GM12878 (cell line): Measurements from ENCODE around the gene ADGRL3. TPM values are rescaled to one million over a fixed set of nuclear protein-coding genes. Genes with fewer than 3 reads are reported as not detected.

Experiments
- ATAC-seq: fragments of 200-7000 bp; cut with Tn5 transposase; 3 replicates; pipeline ENCODE4 v1.9.1; 2020; ENCODE audit warnings: mild to moderate bottlenecking, moderate library complexity
- BruUV-seq: library from RNA; stranded (reverse); fragments of 400-500 nt; replicated peaks from 2 replicates; lab custom pipeline; 2021; lab: Mats Ljungman, UMichigan
- CTCF ChIA-PET: fragments of 300-600 bp; sonication (Branson Sonifier 250); formaldehyde crosslinking; extraction: SDS; loops from one replicate; lab custom pipeline; 2021; ENCODE audit warnings: inconsistent platforms; lab: Yijun Ruan, JAX
- POLR2A ChIA-PET: fragments of 350-600 bp; formaldehyde crosslinking; extraction: SDS; loops from one replicate; lab custom pipeline; 2021; ENCODE audit warnings: inconsistent platforms; lab: Charles Lee
- RAD21 ChIA-PET: fragments of 300-600 bp; sonication (Branson Sonifier 250); formaldehyde crosslinking; loops from one replicate; lab custom pipeline; 2023; ENCODE audit warnings: antibody characterized with exemption; ENCODE audit not compliant: unreplicated experiment; lab: Charles Lee
- SMC1A ChIA-PET: fragments of 300-600 bp; sonication (Branson Sonifier 250); formaldehyde crosslinking; loops from one replicate; lab custom pipeline; 2023; ENCODE audit not compliant: unreplicated experiment, uncharacterized antibody; lab: Charles Lee
- DNase-seq: peaks from one replicate; pipeline ENCODE4 v3.0.0-alpha.2; 2011; ENCODE audit warnings: low read depth, low spot score
- FAIRE-seq: peaks from 3 replicates; lab custom pipeline; 2011; peaks lifted over from hg19 to GRCh38; lab: Jason Lieb, UNC
- H2AFZ ChIP-seq: 2 replicates; pipeline ENCODE4 v1.6.0; 2011; ENCODE audit warnings: low read depth, low read length, control low read depth; ENCODE audit not compliant: control insufficient read depth
- H3K27ac ChIP-seq: 2 replicates; pipeline ENCODE4 v1.5.1; 2011; ENCODE audit warnings: control low read depth; ENCODE audit not compliant: control insufficient read depth, insufficient read depth
- H3K27me3 ChIP-seq, 2 experiments: replicated peaks in 1 of 2; 2 replicates each; pipeline versions ENCODE4 v1.6.0 to v1.6.1; 2011; ENCODE audit warnings: low read length in 1 of 2; ENCODE audit not compliant: control insufficient read depth in 2 of 2, insufficient read depth in 2 of 2
- H3K36me3 ChIP-seq, 2 experiments: 2 replicates each; pipeline ENCODE4 v1.5.1; 2011; ENCODE audit warnings: low read length in 1 of 2; ENCODE audit not compliant: control insufficient read depth in 2 of 2, insufficient read depth in 2 of 2
- H3K4me1 ChIP-seq: 2 replicates; pipeline ENCODE4 v1.6.1; 2011; ENCODE audit warnings: mild to moderate bottlenecking, low read length, moderate library complexity, mixed read lengths; ENCODE audit not compliant: control insufficient read depth, insufficient read depth
- H3K4me2 ChIP-seq: 2 replicates; pipeline ENCODE4 v1.6.0; 2011; ENCODE audit warnings: control low read depth; ENCODE audit not compliant: control insufficient read depth, insufficient read depth
- H3K4me3 ChIP-seq: fragments of 200-600 bp; sonication (generic); 2 replicates; pipeline ENCODE4 v1.5.1; 2016
- H3K79me2 ChIP-seq: 2 replicates; pipeline ENCODE4 v1.6.0; 2011; ENCODE audit warnings: low read length; ENCODE audit not compliant: control insufficient read depth, insufficient read depth
- H3K9ac ChIP-seq: 2 replicates; pipeline ENCODE4 v1.8.0; 2011; ENCODE audit warnings: low read length, control low read depth, mixed read lengths; ENCODE audit not compliant: control insufficient read depth, insufficient read depth
- H3K9me3 ChIP-seq: replicated peaks from 3 replicates; pipeline ENCODE4 v1.5.1; 2011; ENCODE audit warnings: mild to moderate bottlenecking, low read length; ENCODE audit not compliant: control insufficient read depth, insufficient read depth
- H4K20me1 ChIP-seq: 2 replicates; pipeline ENCODE4 v1.6.0; 2011; ENCODE audit not compliant: control insufficient read depth, insufficient read depth
- CBX5 ChIP-seq: sonication (generic); IDR thresholded peaks from 2 replicates; pipeline ENCODE4 v1.6.1; 2016; ENCODE audit warnings: low read depth, moderate library complexity, mild to moderate bottlenecking, inconsistent platforms
- CHD1 ChIP-seq: IDR thresholded peaks from 2 replicates; pipeline ENCODE4 v1.6.1; 2012; ENCODE audit warnings: low read depth, low read length, improper control_type of control experiment
- CREB1 ChIP-seq: IDR thresholded peaks from 2 replicates; pipeline ENCODE4 v1.6.1; 2012; ENCODE audit warnings: low read depth, mild to moderate bottlenecking, inconsistent platforms
- POLR2AphosphoS2 ChIP-seq: IDR thresholded peaks from 2 replicates; pipeline ENCODE4 v1.6.1; 2011; ENCODE audit warnings: low read depth, mild to moderate bottlenecking, low read length, improper control_type of control experiment, moderate library complexity
- RBBP5 ChIP-seq: fragments of 200-600 bp; sonication (generic); conservative IDR thresholded peaks from 2 replicates; pipeline ENCODE4 v1.6.1; 2016
- ZNF24 ChIP-seq: fragments of 450-650 bp; IDR thresholded peaks from 2 replicates; pipeline ENCODE4 v1.6.1; 2017; ENCODE audit warnings: antibody characterized with exemption, mild to moderate bottlenecking
- ZZZ3 ChIP-seq: IDR thresholded peaks from 2 replicates; pipeline ENCODE4 v1.6.1; 2011; ENCODE audit warnings: low read depth; ENCODE audit not compliant: control insufficient read depth, insufficient read length
- WGBS: methylation state at CpG from one replicate; pipeline ENCODE4 v1.1.6; 2016; ENCODE audit warnings: low lambda C conversion rate; ENCODE audit not compliant: insufficient replicate concordance, insufficient coverage; ENCODE audit errors: missing lambda C conversion rate; 5-methylcytosine and 5-hydroxymethylcytosine counted together
- in situ Hi-C: fragments of 300-500 bp; cut with MboI; formaldehyde crosslinking; loops from 9 replicates; pipeline ENCODE4 v1.14.3; 2018; ENCODE audit warnings: mixed read lengths
- intact Hi-C: fragments of 100-400 bp; cut with micrococcal nuclease; formaldehyde crosslinking; loops from one replicate; pipeline ENCODE4 v1.14.2; 2022; ENCODE audit not compliant: unreplicated experiment
- polyA plus RNA-seq, 11 experiments: library from polyadenylated mRNA; depleted of rRNA in 4 of 11; unstranded in 6 of 11; stranded (reverse) in 5 of 11; fragments of >200 nt; fragmentation: Nextera tagmentation in 4 of 11; fragmentation: Illumina TruSeq in 1 of 11; extraction: Ambion mirVana in 4 of 11; extraction: Trizol in 1 of 11; gene quantifications; 1 replicate in 1 of 11; 2 replicates in 10 of 11; pipeline versions ENCODE4 v1.2.1 to v1.2.3, GENCODE V29; 2011 to 2016; ENCODE audit warnings: inconsistent platforms in 2 of 11, missing spikeins in 2 of 11, low read depth in 1 of 11
- total RNA-seq, 4 experiments: library from RNA; depleted of rRNA in 3 of 4; stranded (reverse); fragments of >200 nt in 3 of 4; fragmentation: Illumina TruSeq in 1 of 4; extraction: Trizol in 1 of 4; gene quantifications; 2 replicates each; pipeline versions ENCODE4 v1.2.1 to v1.2.3, GENCODE V29; 2013 to 2021
- TF ChIP-seq, protein P1 (sequence below): fragments of 450-650 bp; IDR thresholded peaks from 2 replicates; pipeline ENCODE4 v1.6.1; 2017; ENCODE audit warnings: antibody characterized with exemption, mild to moderate bottlenecking, moderate library complexity
- TF ChIP-seq, protein P2 (sequence below): IDR thresholded peaks from 2 replicates; pipeline ENCODE4 v1.6.1; 2012; ENCODE audit warnings: low read depth, low read length, improper control_type of control experiment
- TF ChIP-seq, protein P3 (sequence below): fragments of 450-650 bp; formaldehyde crosslinking; IDR thresholded peaks from 2 replicates; pipeline ENCODE4 v1.4.0; 2020; ENCODE audit warnings: mild to moderate bottlenecking, moderate library complexity
- TF ChIP-seq, protein P4 (sequence below), 3 experiments: IDR thresholded peaks in 2 of 3; conservative IDR thresholded peaks in 1 of 3; 2 replicates each; pipeline ENCODE4 v1.5.1; 2011; ENCODE audit warnings: low read depth in 3 of 3, low read length in 3 of 3, mild to moderate bottlenecking in 3 of 3, control low read depth in 2 of 3, moderate library complexity in 2 of 3, inconsistent platforms in 1 of 3, mixed read lengths in 1 of 3; ENCODE audit not compliant: control insufficient read depth in 2 of 3, insufficient read depth in 1 of 3; ENCODE audit errors: extremely low read depth in 1 of 3
- TF ChIP-seq, protein P5 (sequence below): fragments of 450-650 bp; IDR thresholded peaks from 2 replicates; pipeline ENCODE4 v1.6.1; 2016; ENCODE audit warnings: mild to moderate bottlenecking

Gene ADGRL3
- total and polyA plus RNA-seq, 10 of the 15 experiments (the other 5 are each of a cell fraction or from before 2014, with no cell fraction given): 1.1 TPM; not detected in 9

DNA sequence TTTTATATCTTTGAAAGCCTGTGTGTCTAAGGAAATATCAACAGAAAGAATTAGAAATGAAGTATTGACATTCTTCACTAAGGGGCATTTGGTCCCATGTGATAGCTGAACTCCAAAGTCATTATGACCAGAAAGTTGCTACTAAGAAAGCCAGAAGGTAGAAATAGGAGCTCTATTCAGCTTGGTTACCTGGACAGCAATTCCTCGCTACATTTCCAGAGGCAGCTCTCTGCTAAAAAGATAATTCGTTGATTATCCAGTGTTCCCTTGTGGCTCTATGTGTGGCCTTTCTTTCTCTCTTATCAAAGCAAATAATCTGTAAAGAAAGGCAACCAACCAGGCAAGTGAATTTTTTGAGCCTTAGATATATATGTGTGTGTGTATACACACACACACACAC lies 341.3 kb downstream of the ADGRL3 start (continued):
- TF ChIP-seq, protein P1, sequence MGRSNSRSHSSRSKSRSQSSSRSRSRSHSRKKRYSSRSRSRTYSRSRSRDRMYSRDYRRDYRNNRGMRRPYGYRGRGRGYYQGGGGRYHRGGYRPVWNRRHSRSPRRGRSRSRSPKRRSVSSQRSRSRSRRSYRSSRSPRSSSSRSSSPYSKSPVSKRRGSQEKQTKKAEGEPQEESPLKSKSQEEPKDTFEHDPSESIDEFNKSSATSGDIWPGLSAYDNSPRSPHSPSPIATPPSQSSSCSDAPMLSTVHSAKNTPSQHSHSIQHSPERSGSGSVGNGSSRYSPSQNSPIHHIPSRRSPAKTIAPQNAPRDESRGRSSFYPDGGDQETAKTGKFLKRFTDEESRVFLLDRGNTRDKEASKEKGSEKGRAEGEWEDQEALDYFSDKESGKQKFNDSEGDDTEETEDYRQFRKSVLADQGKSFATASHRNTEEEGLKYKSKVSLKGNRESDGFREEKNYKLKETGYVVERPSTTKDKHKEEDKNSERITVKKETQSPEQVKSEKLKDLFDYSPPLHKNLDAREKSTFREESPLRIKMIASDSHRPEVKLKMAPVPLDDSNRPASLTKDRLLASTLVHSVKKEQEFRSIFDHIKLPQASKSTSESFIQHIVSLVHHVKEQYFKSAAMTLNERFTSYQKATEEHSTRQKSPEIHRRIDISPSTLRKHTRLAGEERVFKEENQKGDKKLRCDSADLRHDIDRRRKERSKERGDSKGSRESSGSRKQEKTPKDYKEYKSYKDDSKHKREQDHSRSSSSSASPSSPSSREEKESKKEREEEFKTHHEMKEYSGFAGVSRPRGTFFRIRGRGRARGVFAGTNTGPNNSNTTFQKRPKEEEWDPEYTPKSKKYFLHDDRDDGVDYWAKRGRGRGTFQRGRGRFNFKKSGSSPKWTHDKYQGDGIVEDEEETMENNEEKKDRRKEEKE: no peak
- TF ChIP-seq, protein P2, sequence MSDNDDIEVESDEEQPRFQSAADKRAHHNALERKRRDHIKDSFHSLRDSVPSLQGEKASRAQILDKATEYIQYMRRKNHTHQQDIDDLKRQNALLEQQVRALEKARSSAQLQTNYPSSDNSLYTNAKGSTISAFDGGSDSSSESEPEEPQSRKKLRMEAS: no peak
- TF ChIP-seq, all 136 proteins: peak for 0

DNA sequence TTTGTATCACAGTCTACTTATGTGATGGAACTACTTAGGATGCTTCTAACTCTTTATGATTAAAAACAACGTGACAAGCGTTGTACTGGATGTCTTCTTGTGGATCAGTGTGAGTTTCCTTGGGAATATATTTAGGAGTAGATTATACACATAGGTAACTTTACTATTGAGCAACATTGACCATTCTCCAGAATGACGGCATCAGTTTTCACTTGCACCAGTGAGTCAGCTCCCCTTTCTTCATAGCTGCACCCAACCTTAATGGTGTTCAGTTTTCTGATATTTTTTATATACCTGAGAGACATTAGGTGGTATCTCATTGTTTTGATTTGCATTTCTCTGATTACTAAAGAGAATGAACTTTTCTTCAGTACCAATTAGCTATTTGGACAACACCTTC lies 343.9 kb downstream of the ADGRL3 start:
- CTCF ChIA-PET: no interaction called here
- Histone ChIP-seq H3K36me3 (no peaks in the 10 kb centered on the region), H2AFZ (no peak overlapping the region), H4K20me1 (no peaks in the 10 kb centered on the region), H3K4me1 (no peaks in the 10 kb centered on the region), H3K79me2 (no peaks in the 10 kb centered on the region), H3K9me3 (no peaks in the 10 kb centered on the region), H3K4me2 (no peak overlapping the region), H3K27me3 (no peaks in the 10 kb centered on the region), H3K4me3 (no peak overlapping the region), H3K9ac (no peak overlapping the region), H3K27ac (no peak overlapping the region)
- SMC1A ChIA-PET: interaction anchor here (1.1 kb wide), 1 partner anchor 90 kb away, joined by 3 read pairs; no protein-coding TSS in a partner anchor
- 32% methylated on average over 3 of the region's 3 CpGs for WGBS
- RAD21 ChIA-PET: no interaction called here
- FAIRE-seq (no peak), DNase-seq (no peak), ATAC-seq (no peak)
- intact Hi-C loops: no loop called here
- POLR2A ChIA-PET: no interaction called here
- no TSS peak for BruUV-seq
- in situ Hi-C loops: no loop called here
- no peak for TF ChIP-seq POLR2AphosphoS2
- TF ChIP-seq, protein P3, sequence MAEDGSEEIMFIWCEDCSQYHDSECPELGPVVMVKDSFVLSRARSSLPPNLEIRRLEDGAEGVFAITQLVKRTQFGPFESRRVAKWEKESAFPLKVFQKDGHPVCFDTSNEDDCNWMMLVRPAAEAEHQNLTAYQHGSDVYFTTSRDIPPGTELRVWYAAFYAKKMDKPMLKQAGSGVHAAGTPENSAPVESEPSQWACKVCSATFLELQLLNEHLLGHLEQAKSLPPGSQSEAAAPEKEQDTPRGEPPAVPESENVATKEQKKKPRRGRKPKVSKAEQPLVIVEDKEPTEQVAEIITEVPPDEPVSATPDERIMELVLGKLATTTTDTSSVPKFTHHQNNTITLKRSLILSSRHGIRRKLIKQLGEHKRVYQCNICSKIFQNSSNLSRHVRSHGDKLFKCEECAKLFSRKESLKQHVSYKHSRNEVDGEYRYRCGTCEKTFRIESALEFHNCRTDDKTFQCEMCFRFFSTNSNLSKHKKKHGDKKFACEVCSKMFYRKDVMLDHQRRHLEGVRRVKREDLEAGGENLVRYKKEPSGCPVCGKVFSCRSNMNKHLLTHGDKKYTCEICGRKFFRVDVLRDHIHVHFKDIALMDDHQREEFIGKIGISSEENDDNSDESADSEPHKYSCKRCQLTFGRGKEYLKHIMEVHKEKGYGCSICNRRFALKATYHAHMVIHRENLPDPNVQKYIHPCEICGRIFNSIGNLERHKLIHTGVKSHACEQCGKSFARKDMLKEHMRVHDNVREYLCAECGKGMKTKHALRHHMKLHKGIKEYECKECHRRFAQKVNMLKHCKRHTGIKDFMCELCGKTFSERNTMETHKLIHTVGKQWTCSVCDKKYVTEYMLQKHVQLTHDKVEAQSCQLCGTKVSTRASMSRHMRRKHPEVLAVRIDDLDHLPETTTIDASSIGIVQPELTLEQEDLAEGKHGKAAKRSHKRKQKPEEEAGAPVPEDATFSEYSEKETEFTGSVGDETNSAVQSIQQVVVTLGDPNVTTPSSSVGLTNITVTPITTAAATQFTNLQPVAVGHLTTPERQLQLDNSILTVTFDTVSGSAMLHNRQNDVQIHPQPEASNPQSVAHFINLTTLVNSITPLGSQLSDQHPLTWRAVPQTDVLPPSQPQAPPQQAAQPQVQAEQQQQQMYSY (CRISPR knock-in tag): no peak
- TF ChIP-seq CBX5: no peak
- TF ChIP-seq, protein P4, sequence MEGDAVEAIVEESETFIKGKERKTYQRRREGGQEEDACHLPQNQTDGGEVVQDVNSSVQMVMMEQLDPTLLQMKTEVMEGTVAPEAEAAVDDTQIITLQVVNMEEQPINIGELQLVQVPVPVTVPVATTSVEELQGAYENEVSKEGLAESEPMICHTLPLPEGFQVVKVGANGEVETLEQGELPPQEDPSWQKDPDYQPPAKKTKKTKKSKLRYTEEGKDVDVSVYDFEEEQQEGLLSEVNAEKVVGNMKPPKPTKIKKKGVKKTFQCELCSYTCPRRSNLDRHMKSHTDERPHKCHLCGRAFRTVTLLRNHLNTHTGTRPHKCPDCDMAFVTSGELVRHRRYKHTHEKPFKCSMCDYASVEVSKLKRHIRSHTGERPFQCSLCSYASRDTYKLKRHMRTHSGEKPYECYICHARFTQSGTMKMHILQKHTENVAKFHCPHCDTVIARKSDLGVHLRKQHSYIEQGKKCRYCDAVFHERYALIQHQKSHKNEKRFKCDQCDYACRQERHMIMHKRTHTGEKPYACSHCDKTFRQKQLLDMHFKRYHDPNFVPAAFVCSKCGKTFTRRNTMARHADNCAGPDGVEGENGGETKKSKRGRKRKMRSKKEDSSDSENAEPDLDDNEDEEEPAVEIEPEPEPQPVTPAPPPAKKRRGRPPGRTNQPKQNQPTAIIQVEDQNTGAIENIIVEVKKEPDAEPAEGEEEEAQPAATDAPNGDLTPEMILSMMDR (IDR thresholded peaks at IDR 0.05 in 2 of 3, conservative IDR thresholded peaks at IDR 0.05 in 1 of 3; ENCODE audit: control insufficient read depth in 2 of 3, extremely low read depth in 1 of 3, insufficient read depth in 1 of 3, low read depth in 3 of 3, low read length in 3 of 3): no peak
- no peak for TF ChIP-seq CREB1
- TF ChIP-seq ZZZ3: no peak
- TF ChIP-seq CHD1: no peak
- TF ChIP-seq, protein P5, sequence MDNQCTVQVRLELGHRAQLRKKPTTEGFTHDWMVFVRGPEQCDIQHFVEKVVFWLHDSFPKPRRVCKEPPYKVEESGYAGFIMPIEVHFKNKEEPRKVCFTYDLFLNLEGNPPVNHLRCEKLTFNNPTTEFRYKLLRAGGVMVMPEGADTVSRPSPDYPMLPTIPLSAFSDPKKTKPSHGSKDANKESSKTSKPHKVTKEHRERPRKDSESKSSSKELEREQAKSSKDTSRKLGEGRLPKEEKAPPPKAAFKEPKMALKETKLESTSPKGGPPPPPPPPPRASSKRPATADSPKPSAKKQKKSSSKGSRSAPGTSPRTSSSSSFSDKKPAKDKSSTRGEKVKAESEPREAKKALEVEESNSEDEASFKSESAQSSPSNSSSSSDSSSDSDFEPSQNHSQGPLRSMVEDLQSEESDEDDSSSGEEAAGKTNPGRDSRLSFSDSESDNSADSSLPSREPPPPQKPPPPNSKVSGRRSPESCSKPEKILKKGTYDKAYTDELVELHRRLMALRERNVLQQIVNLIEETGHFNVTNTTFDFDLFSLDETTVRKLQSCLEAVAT: no peak
- no peak for TF ChIP-seq RBBP5
- TF ChIP-seq ZNF24: no peak
